Right ventricle myocardium inferior (tissue), 1 donor: ENCODE measurements around the gene HDC. TPM values are rescaled to one million over a fixed set of nuclear protein-coding genes. Genes with fewer than 3 reads are reported as not detected.

Experiments
- ATAC-seq: fragments of 200-7000 bp; cut with Tn5 transposase; one replicate; pipeline ENCODE4 v1.9.1; 2020; ENCODE audit warnings: mild to moderate bottlenecking, moderate library complexity
- DNase-seq: peaks from one replicate; pipeline ENCODE4 v3.0.0; 2021; ENCODE audit errors: missing footprints
- intact Hi-C: fragments of 100-400 bp; cut with DNase I; formaldehyde crosslinking; loops from one replicate; pipeline ENCODE4 v1.11.0; 2022
- long read RNA-seq: library from polyadenylated mRNA; unstranded; transcript quantifications from one replicate; pipeline ENCODE4 v2.0.0, GENCODE V29; 2021
- total RNA-seq: library from RNA; stranded (reverse); fragmentation: NEBNext Ultra II Directional; extraction: Animal tissue kit (Norgen Biotek cat#: 25700); gene quantifications from one replicate; pipeline ENCODE4 v1.2.1, GENCODE V29; 2021
- donor health status: DM: no; HTN: yes; CAD: no; lungs with severe emphysema.

Gene HDC
- 0.57 TPM for total RNA-seq
- long read RNA-seq, result 0 reads

DNA sequence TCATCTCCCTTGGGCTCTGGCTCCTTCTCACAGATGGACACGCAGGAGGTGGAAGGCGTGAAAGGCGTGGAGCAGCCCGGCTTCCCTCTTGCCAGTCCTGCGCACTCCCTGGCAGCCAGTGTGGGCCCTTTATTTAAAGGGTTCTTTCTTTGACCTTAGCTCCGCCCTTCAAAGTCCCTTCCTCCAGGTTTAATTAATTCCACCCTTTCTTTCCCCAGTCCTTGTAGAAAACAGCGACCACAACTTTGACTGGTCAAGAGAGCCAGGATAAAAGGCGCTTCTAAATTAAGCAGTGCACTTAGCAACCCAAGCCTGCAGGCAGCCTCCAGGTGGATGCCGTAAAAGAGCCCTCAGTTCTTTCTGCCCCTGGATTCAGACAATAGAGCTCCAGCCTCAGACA, at the start of gene HDC:
Gene HDC (minus strand): TSS at position 107 of the 400 bp plus-strand sequence. CDS start 103 bp downstream, at position 4.
- no peak for ATAC-seq

GRCh38 chr15:50312636-50313035, 47.1 kb upstream of the HDC start:
- ATAC-seq, result no peak
- DNase-seq, result no peak
- intact Hi-C loops, result no loop called here

More for the DNA sequence above, at the start of gene HDC:
- intact Hi-C loops, result no loop called here
- no peak for DNase-seq

GRCh38 chr15:50307799-50308198, 42.3 kb upstream of the HDC start:
- ATAC-seq, result no peak
- intact Hi-C loops, result no loop called here

GRCh38 chr15:50304836-50305235, 39.3 kb upstream of the HDC start:
- ATAC-seq, result no peak
- intact Hi-C loops, result no loop called here
- no peak for DNase-seq

More at GRCh38 chr15:50307799-50308198, 42.3 kb upstream of the HDC start:
- DNase-seq, result no peak

DNA sequence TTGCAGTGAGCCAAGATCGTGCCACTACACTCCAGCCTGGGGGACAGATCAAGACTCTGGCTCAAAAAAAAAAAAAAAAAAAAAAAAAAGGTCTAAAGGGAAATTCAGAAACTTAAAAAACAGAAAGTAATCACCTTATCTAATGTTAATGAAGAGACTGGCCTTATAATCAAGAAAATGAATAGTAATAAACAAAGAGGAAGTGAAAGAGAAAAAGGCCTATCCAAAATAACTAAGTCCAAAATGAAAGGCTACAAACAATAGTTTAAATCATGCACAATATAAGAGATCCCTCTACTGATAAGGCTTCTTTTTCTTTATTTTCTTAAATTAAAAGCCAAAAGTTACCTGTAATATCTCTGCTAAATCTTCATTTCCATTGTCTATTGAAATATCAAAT, 37.1 kb upstream of the HDC start:
- ATAC-seq, result no peak
- intact Hi-C loops, result no loop called here

GRCh38 chr15:50298340-50298739, 32.8 kb upstream of the HDC start:
- no peak for DNase-seq
- intact Hi-C loops, result no loop called here
- ATAC-seq, result no peak

More for the DNA sequence above, 37.1 kb upstream of the HDC start:
- no peak for DNase-seq

- intact Hi-C loops, result no loop called here
- DNase-seq (no peak), ATAC-seq (no peak)
Measured at GRCh38 chr15:50295966-50296365, 30.4 kb upstream of the HDC start.

DNA sequence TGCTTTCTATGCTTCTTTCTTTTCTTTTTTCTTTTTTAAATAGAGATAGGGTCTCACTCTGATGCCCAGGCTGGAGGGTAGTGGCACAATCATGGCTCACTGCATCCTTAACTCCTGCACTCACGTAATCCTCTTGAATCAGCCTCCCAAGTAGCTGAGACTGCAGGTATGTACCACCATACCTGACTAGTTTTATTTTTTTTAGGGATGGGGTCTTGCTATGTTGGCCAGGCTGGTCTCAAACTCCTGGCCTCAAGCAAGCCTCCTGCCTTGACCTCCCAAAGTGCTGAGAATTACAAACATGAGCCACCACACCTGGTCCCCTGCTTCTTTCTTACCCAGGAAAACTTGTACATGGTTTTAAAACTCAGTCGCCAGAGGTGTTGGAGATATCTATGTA, 24.2 kb upstream of the HDC start:
- intact Hi-C loops, result no loop called here
- no peak for ATAC-seq
- no peak for DNase-seq

- ATAC-seq (no peak), DNase-seq (no peak)
- intact Hi-C loops, result no loop called here
Measured at GRCh38 chr15:50287324-50288116, 22.0 kb upstream of the HDC start.

- DNase-seq, result no peak
- intact Hi-C loops, result no loop called here
- no peak for ATAC-seq
Measured at GRCh38 chr15:50281427-50281826, 15.9 kb upstream of the HDC start.

DNA sequence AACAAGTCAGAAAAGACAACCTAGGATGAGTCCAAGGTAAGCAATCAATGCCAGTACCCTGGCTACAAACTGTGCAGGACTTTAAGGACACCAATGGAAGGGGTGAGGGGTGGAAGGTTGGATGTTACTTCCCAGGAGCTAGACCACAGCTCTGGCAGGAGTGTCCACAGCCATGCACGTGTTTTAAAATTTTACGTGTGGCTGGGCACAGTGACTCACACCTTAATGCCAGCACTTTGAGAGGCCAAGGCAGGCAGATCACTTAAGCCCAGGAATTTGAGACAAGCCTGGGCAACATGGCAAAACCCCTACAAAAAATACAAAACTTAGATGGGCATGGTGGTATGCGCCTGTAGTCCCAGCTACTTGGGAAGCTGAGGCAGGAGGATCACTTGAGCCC, 14.7 kb upstream of the HDC start:
- ATAC-seq (no peak), DNase-seq (no peak)
- intact Hi-C loops, result no loop called here

GRCh38 chr15:50278496-50278895, 13.0 kb upstream of the HDC start:
- intact Hi-C loops, result no loop called here
- DNase-seq, result no peak
- ATAC-seq, result no peak

GRCh38 chr15:50277370-50277769, 11.8 kb upstream of the HDC start:
- no peak for ATAC-seq
- intact Hi-C loops, result no loop called here
- DNase-seq, result no peak

- ATAC-seq (no peak), DNase-seq (no peak)
- intact Hi-C loops, result no loop called here
Measured at GRCh38 chr15:50275908-50276307, 10.4 kb upstream of the HDC start.

DNA sequence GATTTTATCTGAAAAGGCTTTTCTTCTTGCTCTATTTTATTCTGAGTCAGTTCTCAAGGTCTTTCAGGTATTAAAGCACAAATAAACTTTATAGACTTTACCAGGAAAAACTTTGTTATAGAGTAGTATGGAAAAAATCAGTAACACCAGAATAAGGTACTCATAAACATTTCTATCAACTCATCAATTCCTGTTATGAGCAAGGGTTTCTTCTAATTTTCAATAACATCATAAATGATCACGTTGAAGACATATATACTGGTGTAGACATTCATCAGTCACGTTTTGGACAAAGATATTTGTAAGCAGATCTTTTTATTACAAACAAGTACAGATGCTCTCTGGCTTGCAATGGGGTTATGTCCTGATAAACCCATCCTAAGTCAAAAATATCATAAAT, 9.6 kb upstream of the HDC start:
- intact Hi-C loops, result no loop called here
- ATAC-seq (no peak), DNase-seq (no peak)

DNA sequence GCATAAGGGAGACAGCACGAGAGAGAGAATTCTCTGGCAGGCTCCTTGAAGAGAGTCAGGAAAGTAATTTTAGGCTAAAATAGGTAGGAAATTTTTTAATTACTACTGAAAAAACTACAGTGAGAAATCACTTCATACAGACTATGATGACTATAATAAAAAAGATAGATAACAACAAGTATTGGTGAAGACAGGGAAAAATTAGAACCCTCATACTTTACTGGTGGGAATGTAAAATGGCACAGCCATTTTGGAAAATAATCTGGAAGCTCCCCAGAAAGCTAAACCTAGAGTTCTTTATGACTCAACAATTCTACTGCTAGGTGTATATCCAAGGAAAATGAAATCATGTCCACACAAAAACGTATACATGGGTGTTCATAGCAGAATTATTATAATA, 2.1 kb upstream of the HDC start:
- DNase-seq, result no peak

DNA sequence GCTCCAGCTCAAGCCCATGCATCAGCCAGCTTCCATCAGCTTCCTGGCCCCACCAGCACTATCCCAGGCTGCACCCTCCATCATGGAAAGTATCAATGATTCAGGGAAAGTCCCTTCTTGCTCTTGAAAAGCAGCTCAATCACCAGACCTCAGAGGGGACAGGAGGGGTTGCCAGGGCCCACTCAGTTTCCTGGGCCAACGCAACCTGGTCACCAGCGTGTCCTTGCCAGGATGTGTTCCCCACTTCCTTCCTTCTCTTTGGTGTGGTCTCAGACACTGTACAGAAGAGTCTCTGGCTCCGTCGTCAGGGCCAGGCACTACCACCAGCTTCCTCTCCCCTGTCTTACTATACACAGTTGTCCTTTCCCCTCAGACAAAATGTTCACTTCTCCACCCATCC, 3.0 kb downstream of the HDC start:
- ATAC-seq (no peak), DNase-seq (no peak)
- intact Hi-C loops, result no loop called here

More for the DNA sequence above, 2.1 kb upstream of the HDC start:
- intact Hi-C loops, result no loop called here
- no peak for ATAC-seq

- DNase-seq (no peak), ATAC-seq (no peak)
- intact Hi-C loops, result no loop called here
Measured at GRCh38 chr15:50261981-50262380, 3.5 kb downstream of the HDC start.

DNA sequence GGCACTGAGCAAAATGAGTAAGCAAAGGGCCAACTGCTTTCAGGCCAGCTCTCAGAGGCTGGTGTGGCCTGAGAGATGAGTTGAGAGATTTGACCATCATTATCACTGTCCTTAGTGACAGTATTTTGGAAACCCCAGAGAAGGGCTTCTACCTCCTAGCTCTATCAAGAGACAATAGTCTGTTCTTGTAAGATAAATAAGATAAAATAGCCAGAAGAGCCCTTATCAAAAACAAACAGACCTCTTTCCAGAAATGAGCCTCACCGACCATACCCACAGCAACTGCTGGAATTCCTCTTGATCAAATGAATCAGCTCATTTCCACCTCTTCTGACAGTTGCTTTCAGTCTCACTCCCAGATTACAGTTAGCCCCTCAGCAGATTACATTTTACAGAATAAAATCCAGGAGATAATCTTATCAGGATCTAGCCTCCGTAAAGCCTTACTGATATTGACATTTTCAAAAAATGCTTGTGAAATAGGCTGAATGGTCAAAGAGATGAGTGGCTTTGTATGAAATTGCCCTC, 4.5 kb downstream of the HDC start:
- intact Hi-C loops, result no loop called here
- ATAC-seq (no peak), DNase-seq (no peak)

GRCh38 chr15:50259276-50259675, 6.2 kb downstream of the HDC start:
- intact Hi-C loops, result no loop called here
- ATAC-seq (no peak), DNase-seq (no peak)

DNA sequence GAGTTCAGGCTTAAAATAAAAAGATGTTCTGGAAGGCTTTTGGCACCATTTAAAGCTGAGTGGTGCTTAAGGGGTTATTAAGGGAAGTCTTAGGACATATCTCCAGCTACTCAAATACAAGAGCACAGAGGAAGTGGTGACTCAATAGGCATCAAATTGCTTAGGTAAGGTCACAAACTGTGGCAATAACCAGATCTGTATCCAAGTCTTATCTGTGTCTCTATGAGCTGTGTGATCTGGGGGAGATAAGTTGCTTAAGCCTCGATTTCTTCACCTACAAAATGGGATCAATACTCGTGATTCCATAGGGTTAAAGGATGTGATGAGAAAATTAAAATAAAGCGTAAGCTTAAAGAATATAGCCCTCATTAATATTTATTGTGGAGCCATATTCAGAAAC, 7.6 kb downstream of the HDC start:
- intact Hi-C loops, result no loop called here
- ATAC-seq, result no peak
- no peak for DNase-seq
